GM12878 (cell line): Measurements from ENCODE around the gene ATP5ME. TPM values are rescaled to one million over a fixed set of nuclear protein-coding genes. Genes with fewer than 3 reads are reported as not detected.

Experiments
- ASH2L ChIP-seq: fragments of 300-600, 200-600 bp; sonication (generic); IDR thresholded peaks from 2 replicates; pipeline ENCODE4 v1.6.1; 2017; ENCODE audit warnings: low read depth, mild to moderate bottlenecking, borderline replicate concordance
- BCL11A ChIP-seq: IDR thresholded peaks from 2 replicates; pipeline ENCODE4 v1.6.1; 2011; ENCODE audit warnings: low read depth, low read length
- E2F8 ChIP-seq: fragments of 450-650 bp; IDR thresholded peaks from 2 replicates; pipeline ENCODE4 v1.6.1; 2018; ENCODE audit warnings: mild to moderate bottlenecking, low read depth, moderate library complexity; ENCODE audit not compliant: partially characterized antibody
- GABPA ChIP-seq: IDR thresholded peaks from 2 replicates; pipeline ENCODE4 v1.6.1; 2014; ENCODE audit warnings: antibody characterized with exemption, low read depth, mild to moderate bottlenecking, inconsistent platforms
- JUNB ChIP-seq: IDR thresholded peaks from 2 replicates; pipeline ENCODE4 v1.6.1; 2016; ENCODE audit warnings: antibody characterized with exemption, mild to moderate bottlenecking
- NBN ChIP-seq: fragments of 450-650 bp; IDR thresholded peaks from 2 replicates; pipeline ENCODE4 v1.6.1; 2016
- NFXL1 ChIP-seq: fragments of 450-650 bp; IDR thresholded peaks from 2 replicates; pipeline ENCODE4 v1.6.1; 2017; ENCODE audit warnings: antibody characterized with exemption, mild to moderate bottlenecking, borderline replicate concordance
- PAX5 ChIP-seq: IDR thresholded peaks from 2 replicates; pipeline ENCODE4 v1.6.1; 2011; ENCODE audit warnings: low read depth, low read length, borderline replicate concordance
- RBBP5 ChIP-seq: fragments of 200-600 bp; sonication (generic); conservative IDR thresholded peaks from 2 replicates; pipeline ENCODE4 v1.6.1; 2016
- RELA ChIP-seq: fragments of 450-650 bp; IDR thresholded peaks from 2 replicates; pipeline ENCODE4 v1.8.0; 2014; ENCODE audit warnings: borderline replicate concordance; ENCODE audit not compliant: partially characterized antibody
- TAF1 ChIP-seq: IDR thresholded peaks from 2 replicates; pipeline ENCODE4 v1.6.1; 2011; ENCODE audit warnings: mild to moderate bottlenecking, low read depth, low read length, borderline replicate concordance
- ZNF274 ChIP-seq: IDR thresholded peaks from one replicate; pipeline ENCODE4 v1.8.0; 2011; ENCODE audit not compliant: insufficient read length, insufficient read depth
- ZNF384 ChIP-seq: IDR thresholded peaks from 2 replicates; pipeline ENCODE4 v1.6.1; 2012; ENCODE audit warnings: low read depth, mild to moderate bottlenecking, low read length, improper control_type of control experiment, borderline replicate concordance
- polyA plus RNA-seq, 11 experiments: library from polyadenylated mRNA; depleted of rRNA in 4 of 11; unstranded in 6 of 11; stranded (reverse) in 5 of 11; fragments of >200 nt; fragmentation: Nextera tagmentation in 4 of 11; fragmentation: Illumina TruSeq in 1 of 11; extraction: Ambion mirVana in 4 of 11; extraction: Trizol in 1 of 11; gene quantifications; 1 replicate in 1 of 11; 2 replicates in 10 of 11; pipeline versions ENCODE4 v1.2.1 to v1.2.3, GENCODE V29; 2011 to 2016; ENCODE audit warnings: inconsistent platforms in 2 of 11, missing spikeins in 2 of 11, low read depth in 1 of 11
- total RNA-seq, 4 experiments: library from RNA; depleted of rRNA in 3 of 4; stranded (reverse); fragments of >200 nt in 3 of 4; fragmentation: Illumina TruSeq in 1 of 4; extraction: Trizol in 1 of 4; gene quantifications; 2 replicates each; pipeline versions ENCODE4 v1.2.1 to v1.2.3, GENCODE V29; 2013 to 2021
- TF ChIP-seq, protein P1 (sequence below): IDR thresholded peaks from 2 replicates; pipeline ENCODE4 v1.6.1; 2012; ENCODE audit warnings: mild to moderate bottlenecking, low read depth, low read length

The ATP5ME gene
- total and polyA plus RNA-seq, 10 of the 15 experiments (the other 5 are each of a cell fraction or from before 2014, with no cell fraction given), result 279 to 2,374 (median 509) TPM

DNA sequence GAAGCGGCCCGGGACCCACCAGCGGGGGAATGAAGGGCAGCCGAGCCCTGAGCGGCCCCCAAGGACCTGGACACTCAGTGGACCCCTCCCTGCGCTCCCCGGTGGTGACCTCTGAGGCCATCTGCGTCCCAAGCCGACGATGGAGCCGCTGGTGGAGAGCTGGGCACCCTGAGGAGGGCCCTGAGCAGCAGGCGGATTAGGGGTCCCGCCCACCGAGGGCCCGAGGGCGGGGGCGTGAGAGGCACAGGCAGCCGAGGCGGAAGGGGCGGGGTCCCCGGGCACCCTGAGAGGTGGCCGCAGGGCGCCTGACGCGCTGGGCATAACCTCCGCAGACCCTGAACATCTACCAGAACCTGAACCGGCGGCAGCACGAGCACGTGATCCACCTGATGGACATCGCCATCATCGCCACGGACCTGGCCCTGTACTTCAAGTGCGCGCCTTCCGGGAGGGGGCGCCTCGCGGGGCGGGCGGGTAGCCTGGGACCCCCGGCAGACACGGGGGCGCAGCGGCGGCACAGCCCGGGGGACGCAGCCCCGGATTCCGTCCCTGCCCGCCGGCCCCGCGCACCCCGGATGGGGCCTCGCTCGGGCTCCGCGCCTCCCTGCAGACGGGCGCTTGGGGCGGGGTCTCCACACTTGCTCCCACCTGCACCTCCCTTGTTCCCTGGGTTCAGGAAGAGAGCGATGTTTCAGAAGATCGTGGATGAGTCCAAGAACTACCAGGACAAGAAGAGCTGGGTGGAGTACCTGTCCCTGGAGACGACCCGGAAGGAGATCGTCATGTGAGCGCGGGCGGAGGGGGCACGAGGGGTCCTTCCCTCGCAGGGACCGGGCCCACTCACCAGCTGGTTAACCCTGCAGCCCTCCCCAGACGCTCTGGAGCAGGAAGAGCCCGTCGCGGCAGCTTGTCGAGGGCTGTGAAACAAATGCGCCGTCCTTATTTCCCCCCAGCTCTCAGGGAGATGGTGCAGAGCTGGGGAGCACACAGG lies 10.3 kb downstream of the ATP5ME start (continued):
- TF ChIP-seq TAF1 (no peak), PAX5 (no peak), ZNF274 (no peak), NBN (no peak), JUNB (no peak), ZNF384 (no peak), RELA (no peak), GABPA (peak; percentile 83), E2F8 (no peak), RBBP5 (no peak), ASH2L (no peak), NFXL1 (no peak), BCL11A (no peak)
- TF ChIP-seq, protein P1, sequence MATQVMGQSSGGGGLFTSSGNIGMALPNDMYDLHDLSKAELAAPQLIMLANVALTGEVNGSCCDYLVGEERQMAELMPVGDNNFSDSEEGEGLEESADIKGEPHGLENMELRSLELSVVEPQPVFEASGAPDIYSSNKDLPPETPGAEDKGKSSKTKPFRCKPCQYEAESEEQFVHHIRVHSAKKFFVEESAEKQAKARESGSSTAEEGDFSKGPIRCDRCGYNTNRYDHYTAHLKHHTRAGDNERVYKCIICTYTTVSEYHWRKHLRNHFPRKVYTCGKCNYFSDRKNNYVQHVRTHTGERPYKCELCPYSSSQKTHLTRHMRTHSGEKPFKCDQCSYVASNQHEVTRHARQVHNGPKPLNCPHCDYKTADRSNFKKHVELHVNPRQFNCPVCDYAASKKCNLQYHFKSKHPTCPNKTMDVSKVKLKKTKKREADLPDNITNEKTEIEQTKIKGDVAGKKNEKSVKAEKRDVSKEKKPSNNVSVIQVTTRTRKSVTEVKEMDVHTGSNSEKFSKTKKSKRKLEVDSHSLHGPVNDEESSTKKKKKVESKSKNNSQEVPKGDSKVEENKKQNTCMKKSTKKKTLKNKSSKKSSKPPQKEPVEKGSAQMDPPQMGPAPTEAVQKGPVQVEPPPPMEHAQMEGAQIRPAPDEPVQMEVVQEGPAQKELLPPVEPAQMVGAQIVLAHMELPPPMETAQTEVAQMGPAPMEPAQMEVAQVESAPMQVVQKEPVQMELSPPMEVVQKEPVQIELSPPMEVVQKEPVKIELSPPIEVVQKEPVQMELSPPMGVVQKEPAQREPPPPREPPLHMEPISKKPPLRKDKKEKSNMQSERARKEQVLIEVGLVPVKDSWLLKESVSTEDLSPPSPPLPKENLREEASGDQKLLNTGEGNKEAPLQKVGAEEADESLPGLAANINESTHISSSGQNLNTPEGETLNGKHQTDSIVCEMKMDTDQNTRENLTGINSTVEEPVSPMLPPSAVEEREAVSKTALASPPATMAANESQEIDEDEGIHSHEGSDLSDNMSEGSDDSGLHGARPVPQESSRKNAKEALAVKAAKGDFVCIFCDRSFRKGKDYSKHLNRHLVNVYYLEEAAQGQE, result no peak
